GM21447 (cell line): ENCODE measurements around the gene SPEF1.

Experiments used
- ATAC-seq: cut with Tn5 transposase; IDR thresholded peaks from one replicate; pipeline ENCODE4 v1.9.1; 2021; ENCODE audit not compliant: unreplicated experiment

Gene SPEF1

DNA sequence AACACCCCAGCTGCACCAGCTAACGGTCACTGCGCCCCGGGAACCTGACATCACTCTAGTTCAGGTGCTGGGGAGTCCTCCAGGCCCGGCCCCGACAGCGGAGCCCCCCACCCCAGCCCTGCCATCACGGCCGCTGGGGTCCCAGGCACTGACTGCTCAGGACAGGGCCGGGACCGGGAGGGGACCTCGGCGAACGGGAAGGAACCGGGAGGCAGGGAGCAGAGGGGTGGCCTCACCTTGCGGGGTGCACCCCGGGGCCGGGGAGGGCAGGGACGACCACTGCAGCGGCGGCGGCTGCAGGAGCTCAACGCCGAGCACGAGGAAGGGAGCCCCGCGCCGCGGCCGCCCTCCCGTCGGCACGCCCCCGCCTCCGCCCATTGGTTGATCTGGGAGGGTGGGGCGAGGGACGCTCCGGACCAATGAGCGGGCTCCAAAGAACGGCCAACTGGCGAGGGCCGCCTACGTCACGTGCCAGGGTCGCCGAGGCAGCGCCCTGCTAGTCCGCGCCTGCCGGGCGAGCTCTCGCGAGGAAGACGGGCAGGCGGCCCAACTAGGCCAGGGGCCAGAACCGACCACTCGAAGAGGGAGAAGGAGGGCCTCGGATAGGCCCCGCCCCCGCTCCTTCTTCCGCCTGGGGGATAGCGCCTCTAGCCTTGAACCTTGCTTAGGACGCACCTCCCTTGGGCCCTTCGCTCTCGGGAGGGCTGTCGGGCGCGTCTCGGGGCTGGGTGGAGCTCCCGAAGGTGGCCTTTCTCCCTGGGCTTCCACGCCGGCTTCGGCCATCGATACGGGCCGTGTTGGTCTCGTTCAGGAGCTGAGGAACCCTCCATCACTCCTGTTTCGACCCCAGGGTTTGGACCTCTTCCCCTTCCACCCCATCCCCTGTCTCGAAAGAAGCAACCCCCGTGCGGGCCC is 13.6 kb downstream of the SPEF1 start, which contains the start of gene ADISSP:
Gene ADISSP, minus strand, starts transcription at position 327 of the 915 bp plus-strand sequence. CDS start 7,653 bp downstream, outside the sequence.
- ATAC-seq, result peak; percentile 90

DNA sequence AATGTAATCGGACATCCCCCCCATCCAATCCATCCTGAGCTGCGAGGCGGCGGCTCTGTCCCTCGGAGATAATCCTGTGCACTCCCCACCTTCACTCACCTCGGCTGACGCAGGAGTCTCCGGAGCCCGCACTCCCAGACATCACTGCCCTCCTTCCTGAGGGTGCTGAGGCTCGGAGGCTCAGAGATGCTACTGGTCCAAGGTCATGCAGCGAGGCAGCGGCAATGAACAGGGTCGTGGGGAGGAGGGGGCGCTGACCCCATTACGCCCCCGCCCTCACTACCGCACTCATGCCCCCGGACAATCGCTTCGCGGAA is 14.2 kb downstream of the SPEF1 start:
- ATAC-seq, result no peak

DNA sequence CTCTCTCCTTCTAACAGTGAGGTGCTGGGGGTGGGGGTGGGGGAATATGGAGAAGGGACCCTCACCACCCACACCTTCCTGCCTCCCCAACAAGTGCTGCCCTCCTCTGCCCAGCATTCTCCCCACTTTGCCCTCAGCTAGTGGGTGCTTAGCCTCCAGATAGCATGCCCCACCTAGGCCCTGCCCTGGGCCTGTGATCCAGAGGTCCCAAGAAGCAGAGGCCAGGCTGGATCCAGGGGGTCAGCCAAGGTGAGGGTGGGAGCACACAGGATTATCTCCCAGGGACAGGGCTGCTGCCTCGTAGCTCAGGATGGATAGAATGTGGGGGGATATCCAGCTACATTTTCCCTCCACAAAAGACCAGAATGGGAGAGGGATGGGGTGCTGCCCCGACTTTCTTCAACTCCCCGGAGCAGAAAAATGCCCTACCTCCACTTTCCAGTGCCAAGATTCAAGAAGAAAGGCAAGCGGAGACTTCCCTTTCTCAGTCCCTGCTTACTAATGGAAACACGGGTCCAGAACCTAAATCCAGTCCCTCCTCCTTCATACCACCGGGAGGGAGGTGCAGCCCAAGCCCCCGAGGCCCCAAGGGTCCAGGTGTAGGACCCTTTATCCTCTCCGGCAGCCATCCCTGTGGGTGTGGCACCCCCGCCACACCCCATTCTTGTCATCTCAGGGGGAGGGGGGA is 14.7 kb downstream of the SPEF1 start:
- ATAC-seq, result no peak

DNA sequence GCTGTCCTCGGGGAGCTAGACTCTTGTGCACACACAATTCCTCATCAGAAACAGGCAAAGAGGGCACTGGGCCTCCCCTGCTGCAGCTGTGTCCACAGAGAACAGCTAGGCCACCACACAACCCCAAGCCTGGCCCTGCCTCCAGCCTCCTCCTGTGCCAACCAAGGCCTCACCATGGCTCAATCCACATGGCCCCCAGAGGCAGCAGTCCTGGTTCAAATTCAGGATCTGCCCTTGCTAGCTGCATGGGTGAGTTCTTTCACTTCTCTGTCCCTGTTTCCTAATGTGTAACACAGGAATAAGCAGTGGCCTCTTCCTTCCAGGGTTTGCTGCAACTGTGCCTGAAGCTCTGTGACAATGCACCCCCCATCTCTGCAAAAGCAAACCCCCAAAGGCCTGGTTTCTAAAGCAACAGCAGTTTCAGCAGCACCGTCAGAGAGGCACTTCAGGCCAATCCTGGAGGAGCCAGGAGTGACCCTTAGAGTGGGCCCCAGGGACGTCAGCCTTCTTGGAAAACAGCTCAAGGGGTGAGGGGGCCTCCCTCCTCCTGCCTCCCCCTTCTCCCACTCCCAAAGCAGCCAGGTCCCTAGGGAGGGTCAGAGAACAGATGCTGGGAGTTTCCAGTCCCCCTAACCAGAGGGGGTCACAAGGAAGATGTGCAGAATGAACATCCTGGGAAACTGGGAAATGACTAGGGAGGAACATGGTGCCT is 15.9 kb downstream of the SPEF1 start:
- ATAC-seq, result no peak

DNA sequence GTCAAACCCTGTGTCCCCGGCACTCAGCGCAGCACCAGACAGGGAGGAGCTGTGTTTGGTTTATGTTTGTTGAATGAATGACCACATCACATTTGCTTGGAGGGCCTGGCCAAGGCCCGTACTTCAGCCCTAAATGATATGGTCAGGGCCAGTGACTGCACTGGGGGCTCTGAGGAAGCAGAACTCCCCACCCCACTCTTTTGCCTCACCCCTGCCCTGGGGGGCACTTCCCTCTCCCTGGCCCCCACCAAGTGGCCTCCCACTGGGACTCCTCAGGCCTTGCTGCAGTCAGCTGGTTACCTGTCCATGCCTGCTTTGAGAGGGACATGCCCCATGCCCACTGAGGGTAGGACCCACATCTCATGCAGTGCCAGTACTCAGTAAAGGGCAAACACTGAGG is 16.6 kb downstream of the SPEF1 start:
- ATAC-seq, result no peak

DNA sequence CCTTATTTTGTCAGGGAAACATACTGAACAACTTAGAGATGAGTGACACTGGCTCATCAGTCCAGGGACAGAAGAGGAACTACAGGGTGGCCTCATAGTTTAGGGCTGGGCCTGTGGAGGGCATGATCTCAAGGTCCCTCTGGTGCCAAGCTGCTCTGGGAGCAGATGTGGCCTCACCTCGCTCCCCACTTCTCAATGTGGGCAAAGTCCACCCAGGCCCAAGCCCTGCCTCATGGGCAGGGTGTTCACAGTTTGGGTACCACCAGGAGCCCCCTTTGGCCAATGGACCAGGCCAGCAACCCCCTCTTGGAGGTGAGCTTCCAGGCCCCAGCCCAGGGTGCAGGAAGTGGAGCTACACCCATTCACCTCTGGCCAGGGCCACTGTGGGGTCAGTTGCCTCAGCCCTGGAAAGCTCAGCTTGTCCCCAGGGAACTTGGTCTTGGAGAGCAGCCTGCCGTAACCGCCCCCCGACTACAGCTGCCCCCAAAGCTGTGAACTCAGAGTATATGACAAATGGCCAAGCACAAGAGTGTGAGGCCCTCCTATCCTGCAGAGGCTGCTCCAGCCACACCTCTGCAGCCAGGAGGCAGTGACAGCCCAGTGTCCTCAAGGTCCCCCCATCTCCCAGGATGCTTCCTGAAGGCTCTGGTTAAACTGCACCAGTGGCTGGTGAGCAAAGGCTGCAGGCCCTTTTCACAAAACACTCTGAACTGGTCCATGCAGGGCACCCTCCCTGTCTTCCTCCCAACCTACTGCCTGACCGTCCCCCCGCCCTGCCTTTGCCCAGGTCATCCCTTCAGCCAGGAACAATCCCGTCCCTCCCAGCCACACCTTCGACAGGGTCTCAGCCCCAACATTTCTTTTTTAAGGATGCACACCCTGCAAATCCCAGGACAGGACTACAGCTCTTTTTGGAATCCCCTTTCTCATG is 17.3 kb downstream of the SPEF1 start:
- no peak for ATAC-seq

DNA sequence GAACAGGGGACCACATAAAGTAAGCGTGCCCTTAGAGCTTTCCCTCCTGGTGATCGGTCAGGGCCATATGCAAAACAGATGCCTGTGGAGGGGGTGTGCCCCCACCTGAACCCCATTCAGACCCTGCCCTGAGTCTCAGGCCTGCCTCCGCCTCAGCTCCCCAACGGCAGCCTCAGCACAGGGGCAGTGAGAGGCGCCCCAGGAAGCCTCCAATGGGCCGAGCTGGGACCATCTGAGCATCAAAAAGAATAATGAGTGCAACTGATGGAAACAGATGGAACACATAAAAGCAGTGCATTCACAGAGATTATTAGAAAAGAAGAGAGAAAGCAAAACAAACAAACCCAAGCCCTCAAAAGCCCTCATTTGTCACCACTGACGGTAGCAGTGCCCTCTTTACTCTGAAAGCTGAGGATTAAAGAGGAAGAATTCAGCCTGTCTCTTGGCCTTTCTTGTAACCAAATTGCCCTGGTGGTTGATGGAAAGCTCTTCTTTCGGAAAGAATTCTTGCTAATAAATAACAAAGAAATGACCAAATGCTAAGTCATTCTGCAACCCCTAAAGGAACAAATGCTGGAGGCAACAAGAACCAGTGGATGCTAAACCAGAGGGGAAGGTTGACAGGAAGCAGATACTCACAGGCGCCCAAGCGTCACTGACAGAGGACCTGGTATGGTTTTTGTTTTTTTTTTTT is 20.4 kb downstream of the SPEF1 start:
- peak; percentile 62 for ATAC-seq

DNA sequence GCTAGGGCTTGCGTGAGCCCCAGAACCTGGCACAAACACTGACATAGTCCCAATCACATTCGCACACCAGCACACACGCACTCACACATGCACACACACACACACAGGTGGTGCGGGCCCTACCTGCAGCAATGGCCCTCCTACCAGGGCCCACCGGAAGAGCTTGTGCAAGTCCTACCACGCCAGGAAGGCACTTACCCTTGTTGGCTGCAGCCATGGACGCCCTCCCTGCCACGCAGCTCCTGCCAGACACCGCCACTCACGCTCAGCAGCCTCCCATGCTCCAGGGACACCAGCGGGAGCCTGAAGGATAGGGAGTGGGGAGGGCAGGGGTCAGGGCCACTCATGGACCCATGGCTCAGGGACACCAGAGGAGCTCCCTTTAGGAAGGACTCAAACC is 21.4 kb downstream of the SPEF1 start:
- no peak for ATAC-seq

DNA sequence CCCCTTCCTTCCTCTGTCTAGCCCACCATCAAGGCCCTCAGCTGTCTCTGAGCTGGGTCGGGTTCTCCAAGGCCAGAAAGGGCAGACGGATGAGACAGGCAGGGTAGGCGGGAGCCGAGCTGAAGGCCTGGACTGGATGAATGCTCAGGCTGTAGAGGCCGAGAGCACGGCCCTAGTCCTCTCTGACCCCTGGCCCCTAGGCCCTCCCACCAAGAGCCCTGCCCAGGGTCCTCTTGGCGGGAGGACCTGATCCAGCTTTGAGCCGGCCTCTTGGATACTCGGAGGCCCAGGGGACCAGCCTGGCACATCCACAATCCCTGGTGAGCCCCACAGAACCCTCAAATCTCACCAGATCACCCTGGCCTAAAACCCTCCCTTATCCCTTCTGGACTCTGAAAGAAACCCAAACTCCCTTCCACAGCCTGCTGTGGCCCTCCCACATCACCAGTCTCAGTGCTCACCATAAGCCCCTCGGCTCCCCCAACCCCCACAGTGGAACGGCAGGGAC is 21.9 kb downstream of the SPEF1 start:
- no peak for ATAC-seq

DNA sequence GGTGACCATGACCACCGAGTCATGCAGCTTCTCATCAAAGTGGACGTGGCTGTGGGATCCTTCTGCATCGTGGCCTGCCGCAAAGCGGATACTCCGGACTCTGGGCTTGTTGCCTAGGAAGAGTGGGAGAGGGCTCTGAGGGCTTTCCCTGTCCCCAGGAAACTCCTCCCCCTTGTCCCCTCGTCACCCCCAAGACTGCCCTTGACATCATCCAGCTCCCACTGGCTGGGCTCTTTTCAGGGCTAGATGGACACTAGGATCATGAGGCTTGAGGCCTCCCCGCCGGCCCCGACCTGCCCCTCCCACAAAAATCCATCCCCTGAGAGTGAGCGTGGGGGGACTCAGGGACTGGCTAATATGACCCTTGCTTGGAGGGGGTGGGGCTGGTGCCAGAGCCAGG is 22.7 kb downstream of the SPEF1 start:
- ATAC-seq, result no peak

DNA sequence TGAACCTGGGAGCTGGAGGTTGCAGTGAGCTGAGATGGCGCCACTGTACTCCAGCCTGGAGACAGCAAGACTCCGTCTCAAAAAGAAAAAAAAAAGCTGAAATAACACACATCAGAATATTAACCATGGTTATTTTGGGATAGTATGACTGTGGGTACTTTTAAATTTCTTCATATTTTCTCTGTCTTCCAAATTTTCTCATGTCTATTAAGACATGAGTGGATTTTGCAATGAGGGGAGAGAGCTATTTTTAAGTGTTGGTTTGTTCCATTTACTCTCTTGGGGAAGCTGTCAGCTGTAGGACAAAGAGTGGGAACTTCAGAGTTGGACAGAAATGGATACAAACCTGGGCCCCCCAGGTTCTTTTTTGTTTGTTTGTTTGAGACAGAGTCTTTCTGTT is 24.0 kb downstream of the SPEF1 start:
- no peak for ATAC-seq

DNA sequence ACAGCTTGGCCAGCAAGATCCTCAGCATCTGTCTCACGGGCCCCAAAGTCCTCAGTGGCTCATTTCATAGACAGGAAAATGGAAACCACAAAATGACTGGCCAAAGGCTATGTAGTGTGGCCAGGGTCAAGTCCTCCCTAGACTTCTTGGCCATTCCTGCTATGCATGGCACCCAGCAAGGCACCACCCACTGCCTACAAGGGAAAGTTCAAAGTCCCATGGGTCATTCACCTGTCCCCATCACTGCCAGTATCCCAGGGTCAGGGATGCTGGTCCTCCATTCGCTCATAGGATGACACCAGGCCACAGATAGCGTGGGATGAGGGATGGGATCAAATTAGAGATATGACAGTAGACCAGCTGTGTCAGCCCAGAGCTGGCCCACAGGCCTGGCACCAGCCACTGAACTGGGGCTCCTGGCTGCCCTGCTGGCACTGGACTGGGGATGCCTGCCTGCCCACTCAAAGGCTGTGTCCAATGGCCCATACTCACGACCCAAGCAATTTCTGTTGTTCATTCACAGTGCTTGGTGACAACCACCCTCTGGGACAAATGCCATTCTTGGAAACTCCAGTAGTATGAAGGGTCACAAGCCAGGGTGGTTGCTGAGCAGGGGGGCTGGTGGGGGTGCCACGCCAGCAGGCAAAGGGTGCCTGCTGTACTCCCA is 25.3 kb downstream of the SPEF1 start:
- ATAC-seq, result no peak

DNA sequence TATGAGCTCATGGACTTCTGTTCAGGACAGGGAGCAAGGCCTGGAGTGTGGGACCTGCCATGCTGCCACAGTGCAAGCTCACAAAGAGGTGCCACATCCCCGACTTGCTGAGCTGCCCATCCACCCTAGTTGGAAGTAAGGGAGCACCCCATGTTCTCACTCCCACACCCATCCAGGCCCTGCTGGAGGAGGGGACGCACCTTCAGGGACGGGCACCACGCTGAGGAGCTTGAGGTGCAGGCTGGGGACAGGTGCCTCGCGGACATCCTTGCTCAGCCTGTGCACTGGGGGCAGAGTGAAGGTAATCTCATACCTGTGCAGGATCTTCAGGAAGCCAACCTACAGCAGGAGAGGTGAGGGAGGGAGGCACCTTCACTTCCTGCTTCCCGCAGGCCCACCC is 26.0 kb downstream of the SPEF1 start:
- ATAC-seq, result no peak

DNA sequence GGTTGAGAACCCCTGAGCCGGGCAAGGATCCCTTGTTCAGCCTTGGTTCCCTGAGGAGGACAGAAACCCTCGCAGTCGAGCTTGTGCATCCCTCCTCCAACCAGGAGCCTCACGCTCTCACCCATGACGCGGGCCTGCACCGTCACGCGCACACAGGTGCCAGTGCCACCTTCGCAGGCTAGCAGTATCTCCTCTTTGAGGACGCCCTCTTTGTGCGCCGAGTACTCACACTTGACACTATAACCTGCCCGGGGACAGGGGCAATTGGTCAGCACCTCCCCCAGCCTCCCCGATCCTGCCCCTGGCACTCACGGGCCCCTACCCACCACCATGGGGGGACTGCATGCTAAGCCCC is 27.0 kb downstream of the SPEF1 start:
- ATAC-seq, result no peak

DNA sequence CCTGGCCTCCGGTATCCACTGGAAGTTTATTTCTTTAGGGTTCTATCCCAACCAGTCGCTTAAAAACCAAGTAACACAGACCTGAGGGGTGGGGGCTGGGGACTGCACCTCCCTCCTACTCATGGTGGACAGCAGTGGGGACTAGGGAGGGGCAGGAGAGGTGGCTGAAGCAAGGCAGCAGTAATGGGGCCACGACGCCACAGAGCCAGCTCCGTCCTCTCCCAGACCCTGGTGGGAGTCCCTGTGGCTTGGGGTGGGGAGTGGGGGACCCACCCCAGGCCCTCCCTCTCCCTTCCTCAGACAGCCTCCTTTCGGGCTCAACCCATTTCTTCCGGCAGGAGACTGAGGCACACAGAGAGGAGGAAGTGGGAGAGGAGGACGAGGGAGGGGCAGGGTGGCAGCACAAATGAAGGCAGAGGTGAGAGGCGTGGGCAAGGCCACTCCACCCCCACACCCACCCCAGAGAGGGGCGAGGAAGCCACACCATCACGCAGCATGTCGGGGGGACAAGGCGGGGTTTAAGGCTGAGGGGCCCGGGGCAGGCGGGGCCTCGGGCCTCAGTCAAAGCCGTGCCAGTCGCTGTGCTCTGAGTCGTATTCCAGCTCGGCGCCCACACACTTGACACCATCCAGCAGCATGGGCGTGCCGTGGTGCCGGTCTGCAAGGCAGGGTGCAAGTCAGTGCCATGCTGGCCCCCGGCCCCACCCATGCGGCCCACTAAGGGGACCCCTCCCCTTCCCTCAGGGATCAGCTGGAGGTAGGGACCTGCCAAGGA is 27.6 kb downstream of the SPEF1 start:
- no peak for ATAC-seq

DNA sequence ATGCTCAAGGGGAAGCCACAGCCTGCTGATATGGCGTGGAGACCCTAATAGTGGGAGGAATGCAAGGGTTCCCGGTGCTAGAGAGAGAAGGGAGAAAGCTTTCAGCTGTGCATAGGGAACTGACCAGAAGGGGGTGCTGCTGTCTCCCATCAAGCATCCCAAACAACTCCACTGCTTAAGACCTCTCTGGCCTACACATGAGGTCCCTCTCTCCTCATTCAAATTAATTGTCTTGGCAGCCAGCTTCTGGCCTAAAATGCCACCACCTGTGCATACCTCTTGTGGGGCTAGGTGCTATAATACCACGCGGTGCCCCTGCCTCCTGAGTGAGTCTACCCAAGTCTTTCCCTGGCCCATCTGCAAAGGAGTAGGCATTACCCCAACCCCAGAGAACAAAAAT is 28.1 kb downstream of the SPEF1 start:
- ATAC-seq, result no peak

DNA sequence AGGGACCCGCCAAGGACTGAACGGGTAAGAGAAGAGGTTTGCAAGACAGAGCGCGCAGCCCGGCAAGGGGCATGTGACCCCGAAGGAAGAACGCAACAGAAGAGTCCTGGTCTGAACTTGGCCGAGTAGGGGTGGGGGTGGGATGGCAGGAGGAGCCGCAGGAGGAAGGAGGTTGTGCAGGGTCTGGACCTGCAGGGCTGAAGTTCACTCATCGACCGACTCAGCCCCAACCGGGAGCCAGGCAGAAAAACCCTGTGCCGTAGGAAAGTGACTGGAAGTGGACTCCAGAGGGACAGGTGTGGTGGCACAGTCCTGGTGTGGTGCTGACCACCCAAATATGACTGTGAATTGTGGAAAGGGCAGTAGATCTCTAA is 28.9 kb downstream of the SPEF1 start:
- ATAC-seq, result no peak

DNA sequence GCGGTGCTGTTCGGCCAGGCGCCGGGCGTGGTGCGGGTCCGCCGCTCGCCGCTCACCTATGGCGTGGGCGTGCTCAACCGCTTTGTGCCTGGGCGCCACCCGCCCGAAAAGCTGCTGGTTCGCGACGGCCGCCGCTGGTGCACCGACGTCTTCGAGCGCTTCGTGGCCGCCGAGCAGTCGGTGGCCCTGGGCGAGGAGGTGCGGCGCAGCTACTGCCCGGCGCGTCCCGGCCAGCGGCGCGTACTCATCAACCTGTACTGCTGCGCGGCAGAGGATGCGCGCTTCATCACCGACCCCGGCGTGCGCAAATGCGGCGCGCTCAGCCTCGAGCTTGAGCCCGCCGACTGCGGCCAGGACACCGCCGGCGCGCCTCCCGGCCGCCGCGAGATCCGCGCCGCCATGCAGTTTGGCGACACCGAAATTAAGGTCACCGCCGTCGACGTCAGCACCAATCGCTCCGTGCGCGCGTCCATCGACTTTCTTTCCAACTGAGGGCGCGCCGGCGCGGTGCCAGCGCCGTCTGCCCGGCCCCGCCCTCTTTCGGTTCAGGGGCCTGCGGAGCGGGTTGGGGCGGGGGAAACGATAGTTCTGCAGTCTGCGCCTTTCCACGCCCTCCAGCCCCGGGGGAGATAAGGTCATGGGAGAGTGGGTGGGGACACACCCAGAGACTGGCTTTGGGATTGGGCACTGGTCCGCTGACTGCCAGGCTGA is 29.4 kb downstream of the SPEF1 start:
- ATAC-seq, result no peak
